K562 (cell line): ENCODE measurements around the gene PRSS57. TPM values are rescaled to one million over a fixed set of nuclear protein-coding genes. Genes with fewer than 3 reads are reported as not detected.

Source experiments
- ATF7 ChIP-seq: fragments of 450-650 bp; IDR thresholded peaks from 2 replicates; pipeline ENCODE4 v1.7.1; 2014; ENCODE audit warnings: mild to moderate bottlenecking, moderate library complexity
- BRF1 ChIP-seq: IDR thresholded peaks from 3 replicates; pipeline ENCODE4 v1.6.1; 2011; ENCODE audit warnings: borderline replicate concordance, mild to moderate bottlenecking; ENCODE audit not compliant: insufficient read length; ENCODE audit errors: extremely low read depth
- CREB1 ChIP-seq, 2 experiments: sonication (generic) in 1 of 2; formaldehyde crosslinking in 1 of 2; IDR thresholded peaks; 2 replicates each; pipeline versions ENCODE4 v1.6.1 to v1.8.0; 2012 to 2022; ENCODE audit warnings: inconsistent platforms in 1 of 2, mild to moderate bottlenecking in 1 of 2, missing genetic modification reagents in 1 of 2, moderate library complexity in 1 of 2
- CTCF ChIP-seq, 3 experiments: IDR thresholded peaks in 2 of 3; conservative IDR thresholded peaks in 1 of 3; 2 replicates each; pipeline ENCODE4 v1.5.1; 2011 to 2012; ENCODE audit warnings: low read length in 3 of 3, mild to moderate bottlenecking in 3 of 3, control low read depth in 2 of 3, improper control_type of control experiment in 1 of 3, inconsistent platforms in 1 of 3, low read depth in 1 of 3, mixed read lengths in 1 of 3, moderate library complexity in 1 of 3; ENCODE audit not compliant: insufficient read depth in 2 of 3
- DIDO1 ChIP-seq: fragments of 450-650 bp; IDR thresholded peaks from 2 replicates; pipeline ENCODE4 v1.6.1; 2016; ENCODE audit warnings: low read depth, missing biosample characterization, missing genetic modification characterization
- EWSR1 ChIP-seq: fragments of 450-650 bp; IDR thresholded peaks from 2 replicates; pipeline ENCODE4 v1.6.1; 2018; ENCODE audit warnings: borderline replicate concordance, mild to moderate bottlenecking, low read depth, moderate library complexity; ENCODE audit not compliant: partially characterized antibody
- HIVEP1 ChIP-seq: fragments of 250-450 bp; sonication (Bioruptor Pico); IDR thresholded peaks from 2 replicates; pipeline ENCODE4 v1.4.0; 2020; ENCODE audit warnings: mild to moderate bottlenecking
- PCBP1 ChIP-seq: fragments of 200-400 bp; formaldehyde crosslinking; IDR thresholded peaks from 2 replicates; pipeline ENCODE4 v1.6.1; 2018; ENCODE audit warnings: mild to moderate bottlenecking, low read depth, low read length; ENCODE audit not compliant: poor library complexity, severe bottlenecking
- ZNF253 ChIP-seq: fragments of 250-450 bp; sonication (Bioruptor Pico); conservative IDR thresholded peaks from 2 replicates; pipeline ENCODE4 v1.6.1; 2021; ENCODE audit warnings: mild to moderate bottlenecking
- ZNF318 ChIP-seq, 2 experiments: fragments of 450-650 bp; IDR thresholded peaks; 2 replicates each; pipeline ENCODE4 v1.6.1; 2016; ENCODE audit warnings: mild to moderate bottlenecking in 2 of 2, borderline replicate concordance in 1 of 2, low read depth in 1 of 2, moderate library complexity in 1 of 2
- ZNF592 ChIP-seq: fragments of 450-650 bp; IDR thresholded peaks from 2 replicates; pipeline ENCODE4 v1.6.1; 2017; ENCODE audit warnings: antibody characterized with exemption, mild to moderate bottlenecking
- ZSCAN29 ChIP-seq: fragments of 450-650 bp; IDR thresholded peaks from 2 replicates; pipeline ENCODE4 v1.6.1; 2017
- polyA plus RNA-seq, 8 experiments: library from polyadenylated mRNA; depleted of rRNA in 4 of 8; stranded (reverse) in 5 of 8; unstranded in 3 of 8; fragments of >200 nt; fragmentation: Nextera tagmentation in 2 of 8; fragmentation: Illumina TruSeq in 1 of 8; extraction: Ambion mirVana in 2 of 8; extraction: Trizol in 1 of 8; gene quantifications; 2 replicates each; pipeline versions ENCODE4 v1.2.1 to v1.2.3, GENCODE V29; 2011 to 2014; ENCODE audit warnings: inconsistent platforms in 1 of 8, missing spikeins in 1 of 8
- total RNA-seq, 7 experiments: library from RNA; depleted of rRNA in 6 of 7; stranded (reverse); fragments of >200 nt in 6 of 7; fragmentation: Illumina TruSeq in 2 of 7; extraction: Trizol in 2 of 7; gene quantifications; 2 replicates each; pipeline versions ENCODE4 v1.2.1 to v1.2.3, GENCODE V29; 2011 to 2021; ENCODE audit warnings: low replicate concordance in 1 of 7

The PRSS57 gene
- total and polyA plus RNA-seq, 9 of the 15 experiments (the other 6 are each of a cell fraction or from before 2014, with no cell fraction given), result 0.06 to 2.5 (median 1.3) TPM; not detected in 3

GRCh38 chr19:662207-662961 is 32.9 kb downstream of the PRSS57 start (continued):
- TF ChIP-seq ZNF318 (IDR thresholded peaks at IDR 0.05; ENCODE audit: borderline replicate concordance in 1 of 2, low read depth in 1 of 2) (no peak), CREB1 (IDR thresholded peaks at IDR 0.05) (no peak), CREB1 (CRISPR knock-in tag; IDR thresholded peaks at IDR 0.05) (no peak), PCBP1 (peak; percentile 86), EWSR1 (no peak), CTCF (IDR thresholded peaks at IDR 0.05 in 2 of 3, conservative IDR thresholded peaks at IDR 0.05 in 1 of 3; ENCODE audit: insufficient read depth in 2 of 3, low read depth in 1 of 3, low read length in 3 of 3) (no peak), ATF7 (no peak; the same call in 1 of the 2 replicates), DIDO1 (tag) (no peak), HIVEP1 (CRISPR knock-in tag) (no peak), ZNF253 (CRISPR knock-in tag) (no peak), ZNF592 (peak; percentile 59), ZSCAN29 (no peak), BRF1 (no peak)
